Caco-2 (cell line): Measurements from ENCODE around the gene GSTK1. TPM values are rescaled to one million over a fixed set of nuclear protein-coding genes. Genes with fewer than 3 reads are reported as not detected.

ENCODE experiments used
- BruUV-seq: library from RNA; stranded (reverse); fragments of 400-500 nt; replicated peaks from 2 replicates; lab custom pipeline; 2021; lab: Mats Ljungman, UMichigan
- CTCF ChIA-PET: fragments of 300-600 bp; sonication (Branson Sonifier 250); formaldehyde crosslinking; loops from one replicate; lab custom pipeline; 2022; ENCODE audit warnings: antibody characterized with exemption; lab: Charles Lee
- POLR2A ChIA-PET: fragments of 300-600 bp; sonication (Branson Sonifier 250); formaldehyde crosslinking; loops from one replicate; lab custom pipeline; 2022; ENCODE audit warnings: antibody characterized with exemption; lab: Charles Lee
- DNase-seq, 2 experiments: peaks; one replicate each; pipeline versions ENCODE4 v3.0.0 to v3.0.0-alpha.2; 2020 to 2022
- H3K27me3 ChIP-seq: replicated peaks from 2 replicates; pipeline ENCODE4 v1.6.0; 2011; ENCODE audit warnings: low read length; ENCODE audit not compliant: control insufficient read depth, insufficient read depth
- H3K36me3 ChIP-seq: 2 replicates; pipeline ENCODE4 v1.5.1; 2011; ENCODE audit warnings: low read length; ENCODE audit not compliant: control insufficient read depth, insufficient read depth
- H3K4me1 ChIP-seq: fragments of 250-450 bp; sonication (Bioruptor Pico); 2 replicates; pipeline ENCODE4 v1.5.1; 2020; ENCODE audit warnings: mild to moderate bottlenecking
- H3K4me3 ChIP-seq: 2 replicates; pipeline ENCODE4 v1.5.1; 2011; ENCODE audit warnings: low read depth, mild to moderate bottlenecking, control low read depth, low read length
- H3K9me3 ChIP-seq: fragments of 250-450 bp; sonication (Bioruptor Pico); 2 replicates; pipeline ENCODE4 v1.5.1; 2020; ENCODE audit warnings: mild to moderate bottlenecking, moderate library complexity
- H3K27ac Mint-ChIP-seq: one replicate; pipeline ENCODE4 v1.8.0; 2022; ENCODE audit warnings: mixed read lengths; ENCODE audit not compliant: unreplicated experiment
- H3K27me3 Mint-ChIP-seq: one replicate; pipeline ENCODE4 v1.8.0; 2022; ENCODE audit warnings: mixed read lengths; ENCODE audit not compliant: insufficient read depth, unreplicated experiment
- H3K36me3 Mint-ChIP-seq: one replicate; pipeline ENCODE4 v1.8.0; 2022; ENCODE audit warnings: mild to moderate bottlenecking, mixed read lengths; ENCODE audit not compliant: insufficient read depth, unreplicated experiment
- H3K4me1 Mint-ChIP-seq: one replicate; pipeline ENCODE4 v1.8.0; 2022; ENCODE audit warnings: low read depth, mixed read lengths; ENCODE audit not compliant: unreplicated experiment
- H3K4me3 Mint-ChIP-seq: one replicate; pipeline ENCODE4 v1.8.0; 2022; ENCODE audit warnings: mild to moderate bottlenecking, moderate library complexity, mixed read lengths; ENCODE audit not compliant: unreplicated experiment
- H3K9me3 Mint-ChIP-seq: one replicate; pipeline ENCODE4 v1.8.0; 2022; ENCODE audit warnings: mixed read lengths; ENCODE audit not compliant: unreplicated experiment
- intact Hi-C: fragments of 100-400 bp; cut with micrococcal nuclease; formaldehyde crosslinking; loops from one replicate; pipeline ENCODE4 v1.10.0; 2022; ENCODE audit not compliant: unreplicated experiment
- total RNA-seq: library from RNA; stranded (reverse); gene quantifications from 2 replicates; pipeline ENCODE4 v1.2.3, GENCODE V29; 2022
- TF ChIP-seq, protein P1 (sequence below), 2 experiments: fragments of 200-600 bp in 1 of 2; IDR thresholded peaks; 1 replicate in 1 of 2; 2 replicates in 1 of 2; pipeline versions ENCODE4 v1.5.1 to v1.8.0; 2011 to 2022; ENCODE audit warnings: antibody characterized with exemption in 1 of 2, control low read depth in 1 of 2, inconsistent platforms in 1 of 2, low read depth in 1 of 2, low read length in 1 of 2, mild to moderate bottlenecking in 1 of 2, moderate library complexity in 1 of 2; ENCODE audit not compliant: insufficient read depth in 1 of 2, severe bottlenecking in 1 of 2, unreplicated experiment in 1 of 2

The GSTK1 gene
- total RNA-seq, 1 experiment from 2014 or later, result 134 TPM

DNA sequence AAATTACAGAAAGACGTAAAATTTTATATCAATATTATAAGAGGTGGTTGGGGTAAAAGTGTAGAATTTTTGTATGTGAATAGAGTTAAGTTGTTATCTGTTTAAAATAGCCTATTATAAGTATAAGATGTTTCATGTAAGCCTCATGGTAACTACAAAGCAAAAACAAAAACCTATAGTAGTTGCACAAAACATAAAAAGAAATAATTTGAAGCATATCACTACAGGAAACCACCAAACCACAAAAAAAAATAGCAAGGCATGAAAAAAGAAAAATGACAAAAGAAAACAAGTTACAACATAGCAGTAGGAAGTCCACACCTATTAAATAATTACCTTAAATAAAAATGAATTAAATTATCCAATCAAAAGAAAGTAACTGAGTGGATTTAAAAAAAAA lies 12.4 kb upstream of the GSTK1 start:
- H3K4me1 ChIP-seq, result peaks cover 21% of the 10 kb centered on the region
- no peaks in the 10 kb centered on the region for H3K27me3 Mint-ChIP-seq
- peaks cover 22% of the 10 kb centered on the region for H3K9me3 Mint-ChIP-seq
- DNase-seq, result no peak
- no peak overlapping the region for H3K4me3 Mint-ChIP-seq
- H3K27me3 ChIP-seq, result no peaks in the 10 kb centered on the region
- no peaks in the 10 kb centered on the region for H3K36me3 ChIP-seq
- POLR2A ChIA-PET, result no interaction called here
- intact Hi-C loops, result no loop called here
- BruUV-seq, result no TSS peak
- H3K36me3 Mint-ChIP-seq, result no peaks in the 10 kb centered on the region
- 0 out of 2 replicates have a peak, but pooled peaks cover 2% of the 10 kb centered on the region for H3K9me3 ChIP-seq
- TF ChIP-seq, protein P1, sequence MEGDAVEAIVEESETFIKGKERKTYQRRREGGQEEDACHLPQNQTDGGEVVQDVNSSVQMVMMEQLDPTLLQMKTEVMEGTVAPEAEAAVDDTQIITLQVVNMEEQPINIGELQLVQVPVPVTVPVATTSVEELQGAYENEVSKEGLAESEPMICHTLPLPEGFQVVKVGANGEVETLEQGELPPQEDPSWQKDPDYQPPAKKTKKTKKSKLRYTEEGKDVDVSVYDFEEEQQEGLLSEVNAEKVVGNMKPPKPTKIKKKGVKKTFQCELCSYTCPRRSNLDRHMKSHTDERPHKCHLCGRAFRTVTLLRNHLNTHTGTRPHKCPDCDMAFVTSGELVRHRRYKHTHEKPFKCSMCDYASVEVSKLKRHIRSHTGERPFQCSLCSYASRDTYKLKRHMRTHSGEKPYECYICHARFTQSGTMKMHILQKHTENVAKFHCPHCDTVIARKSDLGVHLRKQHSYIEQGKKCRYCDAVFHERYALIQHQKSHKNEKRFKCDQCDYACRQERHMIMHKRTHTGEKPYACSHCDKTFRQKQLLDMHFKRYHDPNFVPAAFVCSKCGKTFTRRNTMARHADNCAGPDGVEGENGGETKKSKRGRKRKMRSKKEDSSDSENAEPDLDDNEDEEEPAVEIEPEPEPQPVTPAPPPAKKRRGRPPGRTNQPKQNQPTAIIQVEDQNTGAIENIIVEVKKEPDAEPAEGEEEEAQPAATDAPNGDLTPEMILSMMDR (IDR thresholded peaks at IDR 0.05; ENCODE audit: insufficient read depth in 1 of 2, low read depth in 1 of 2, low read length in 1 of 2, severe bottlenecking in 1 of 2, unreplicated experiment in 1 of 2), result no peak
- peaks cover 34% of the 10 kb centered on the region for H3K4me1 Mint-ChIP-seq
- no peak overlapping the region for H3K27ac Mint-ChIP-seq
- H3K4me3 ChIP-seq, result no peak overlapping the region
- CTCF ChIA-PET, result no interaction called here

DNA sequence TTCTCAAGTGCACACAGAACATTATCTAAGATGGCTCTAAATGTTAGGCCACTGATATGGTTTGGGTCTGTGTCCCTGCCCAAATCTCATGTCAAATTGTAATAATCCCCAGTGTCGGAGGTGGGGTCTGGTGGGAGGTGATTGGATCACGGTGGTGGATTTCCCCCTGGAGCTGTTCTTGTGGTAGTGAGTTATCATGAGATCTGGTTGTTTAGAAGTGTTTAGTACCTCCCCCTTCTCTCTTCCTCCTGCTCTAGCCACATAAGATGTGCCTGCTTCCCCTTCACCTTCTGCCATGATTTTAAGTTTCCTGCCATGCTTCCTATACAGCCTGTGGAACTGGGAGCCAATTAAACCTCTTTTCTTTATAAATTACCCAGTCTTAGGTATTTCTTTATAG lies 11.2 kb upstream of the GSTK1 start:
- no peak overlapping the region for H3K27ac Mint-ChIP-seq

DNA sequence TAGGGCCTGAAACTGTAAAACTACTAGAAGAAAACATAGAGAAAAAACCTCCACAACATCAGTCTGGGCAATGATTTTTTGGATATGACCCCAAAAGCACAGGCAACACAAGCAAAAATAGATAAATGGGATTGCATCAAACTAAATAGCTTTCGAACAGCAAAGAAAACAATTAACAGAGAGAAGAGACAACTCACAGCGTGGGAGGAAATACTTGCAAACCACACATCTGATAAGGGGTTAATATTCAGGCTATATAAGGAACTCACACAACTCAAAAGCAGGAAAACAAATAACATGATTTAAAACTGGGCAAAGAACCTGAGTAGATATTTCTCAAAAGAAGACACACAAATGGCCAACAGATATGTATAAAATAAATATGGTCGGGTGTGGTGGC lies 7.7 kb upstream of the GSTK1 start:
- CTCF ChIA-PET, result no interaction called here
- H3K4me1 Mint-ChIP-seq, result peaks cover 26% of the 10 kb centered on the region
- H3K4me1 ChIP-seq, result peaks cover 18% of the 10 kb centered on the region
- no TSS peak for BruUV-seq
- H3K4me3 Mint-ChIP-seq, result no peak overlapping the region
- no peak for DNase-seq
- no peak overlapping the region for H3K4me3 ChIP-seq
- no peaks in the 10 kb centered on the region for H3K36me3 ChIP-seq
- no peaks in the 10 kb centered on the region for H3K27me3 Mint-ChIP-seq
- intact Hi-C loops, result no loop called here
- H3K9me3 Mint-ChIP-seq, result peaks cover 13% of the 10 kb centered on the region
- 0 out of 2 replicates have a peak, but pooled peaks cover 2% of the 10 kb centered on the region for H3K9me3 ChIP-seq
- H3K27me3 ChIP-seq, result no peaks in the 10 kb centered on the region
- TF ChIP-seq, protein P1 (IDR thresholded peaks at IDR 0.05; ENCODE audit: insufficient read depth in 1 of 2, low read depth in 1 of 2, low read length in 1 of 2, severe bottlenecking in 1 of 2, unreplicated experiment in 1 of 2), result no peak
- H3K36me3 Mint-ChIP-seq, result no peaks in the 10 kb centered on the region
- no peak overlapping the region for H3K27ac Mint-ChIP-seq
- POLR2A ChIA-PET, result no interaction called here

More for the DNA sequence above, 11.2 kb upstream of the GSTK1 start:
- H3K4me3 Mint-ChIP-seq, result no peak overlapping the region
- POLR2A ChIA-PET, result no interaction called here
- H3K27me3 Mint-ChIP-seq, result no peaks in the 10 kb centered on the region
- CTCF ChIA-PET, result no interaction called here
- no TSS peak for BruUV-seq
- no peaks in the 10 kb centered on the region for H3K36me3 ChIP-seq
- H3K4me1 ChIP-seq, result peaks cover 21% of the 10 kb centered on the region
- peaks cover 34% of the 10 kb centered on the region for H3K4me1 Mint-ChIP-seq
- no peaks in the 10 kb centered on the region for H3K36me3 Mint-ChIP-seq
- DNase-seq, result no peak
- H3K27me3 ChIP-seq, result no peaks in the 10 kb centered on the region
- TF ChIP-seq, protein P1 (IDR thresholded peaks at IDR 0.05; ENCODE audit: insufficient read depth in 1 of 2, low read depth in 1 of 2, low read length in 1 of 2, severe bottlenecking in 1 of 2, unreplicated experiment in 1 of 2), result no peak
- no peak overlapping the region for H3K4me3 ChIP-seq
- 0 out of 2 replicates have a peak, but pooled peaks cover 2% of the 10 kb centered on the region for H3K9me3 ChIP-seq
- H3K9me3 Mint-ChIP-seq, result peaks cover 22% of the 10 kb centered on the region
- intact Hi-C loops, result no loop called here
